Lung (tissue), 12 donors: Measurements from ENCODE around the gene SSBP3. TPM values are rescaled to one million over a fixed set of nuclear protein-coding genes. Genes with fewer than 3 reads are reported as not detected.

Experiments
- ATAC-seq: fragments of 200-7000 bp; cut with Tn5 transposase; one replicate; pipeline ENCODE4 v1.9.1; 2020; ENCODE audit warnings: moderate number of reproducible peaks; ENCODE audit not compliant: insufficient read depth, low FRiP score
- DNase-seq, 3 donors: peaks; one replicate each; pipeline ENCODE4 v3.0.0-alpha.2; 2013 to 2017
- H3K27ac ChIP-seq, 2 donors: one replicate each; pipeline ENCODE4 v1.5.1; 2013; ENCODE audit warnings: mild to moderate bottlenecking in 2 of 2, moderate library complexity in 2 of 2, control low read depth in 1 of 2, inconsistent platforms in 1 of 2, low read depth in 1 of 2, low read length in 1 of 2
- H3K27me3 ChIP-seq, 3 donors: one replicate each; pipeline ENCODE4 v1.5.1; 2013; ENCODE audit warnings: low read length in 2 of 3; ENCODE audit not compliant: control insufficient read depth in 3 of 3, insufficient read depth in 3 of 3
- H3K36me3 ChIP-seq, 4 donors: one replicate each; pipeline ENCODE4 v1.5.1; 2013; ENCODE audit warnings: low read length in 4 of 4, mild to moderate bottlenecking in 1 of 4, moderate library complexity in 1 of 4; ENCODE audit not compliant: control insufficient read depth in 4 of 4, insufficient read depth in 4 of 4
- H3K4me1 ChIP-seq, 5 donors: one replicate each; pipeline ENCODE4 v1.5.1; 2013; ENCODE audit warnings: low read length in 5 of 5, mild to moderate bottlenecking in 2 of 5, moderate library complexity in 1 of 5; ENCODE audit not compliant: control insufficient read depth in 5 of 5, insufficient read depth in 5 of 5
- H3K4me3 ChIP-seq: one replicate; pipeline ENCODE4 v1.5.1; 2013; ENCODE audit warnings: mild to moderate bottlenecking, control low read depth, moderate library complexity
- H3K9ac ChIP-seq, 2 donors: one replicate each; pipeline ENCODE4 v1.5.1; 2013; ENCODE audit warnings: low read length in 2 of 2, control low read depth in 1 of 2; ENCODE audit not compliant: insufficient read depth in 1 of 2
- H3K9me3 ChIP-seq, 4 donors: one replicate each; pipeline ENCODE4 v1.5.1; 2013; ENCODE audit warnings: low read length in 3 of 4, mild to moderate bottlenecking in 1 of 4, moderate library complexity in 1 of 4; ENCODE audit not compliant: control insufficient read depth in 4 of 4, insufficient read depth in 3 of 4
- WGBS, 2 donors: extraction: QIAGEN DNeasy Blood & Tissue Kit; methylation state at CpG; one replicate each; pipeline ENCODE4 v1.1.7; 2013; 5-methylcytosine and 5-hydroxymethylcytosine counted together
- polyA plus RNA-seq, 2 donors: library from polyadenylated mRNA; stranded (reverse); fragments of 200-250 nt; gene quantifications; one replicate each; pipeline ENCODE4 v1.2.1, GENCODE V29; 2013
- total RNA-seq, 2 donors: library from RNA; depleted of rRNA in 1 of 2; stranded (reverse); fragments of >200 nt in 1 of 2; gene quantifications; one replicate each; pipeline ENCODE4 v1.2.1, GENCODE V29; 2014 to 2021
- TF ChIP-seq, protein P1 (sequence below): IDR thresholded peaks from 2 replicates; pipeline ENCODE4 v1.5.1; 2012; ENCODE audit warnings: mild to moderate bottlenecking; ENCODE audit errors: control extremely low read depth, extremely low read depth
- donor health status: control.
- donor health status: control.
- donor health status: Bipolar disorder and iron deficiency.
- donor health status: healthy.
- donor health status: DM: yes; HTN: yes; CAD: no.

Gene SSBP3
- total and polyA plus RNA-seq, 4 donors, result 15.9 to 47.8 (median 34.8) TPM

DNA sequence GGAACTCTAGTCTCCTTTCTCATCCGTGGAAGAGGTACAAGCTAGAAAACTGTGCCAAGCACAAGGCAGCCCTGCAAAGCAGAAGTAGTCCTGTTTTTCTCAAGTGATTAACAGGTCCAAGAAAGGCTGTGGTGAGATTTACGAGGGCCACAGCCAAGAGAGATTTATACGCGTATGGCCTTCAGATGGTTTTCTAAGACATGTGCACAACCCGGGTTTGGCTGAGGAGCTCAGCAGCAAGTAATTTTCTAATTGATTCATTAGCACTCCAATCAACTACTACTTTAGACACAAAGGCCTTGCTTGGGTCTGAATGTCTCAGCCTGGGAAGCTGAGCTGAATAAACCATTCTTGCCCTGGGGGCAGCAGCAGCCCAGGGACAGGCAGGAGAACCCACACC is 55.8 kb downstream of the SSBP3 start:
- 49 to 64% methylated on average over 5 of the region's 5 CpGs for WGBS, 2 donors
- TF ChIP-seq, protein P1, sequence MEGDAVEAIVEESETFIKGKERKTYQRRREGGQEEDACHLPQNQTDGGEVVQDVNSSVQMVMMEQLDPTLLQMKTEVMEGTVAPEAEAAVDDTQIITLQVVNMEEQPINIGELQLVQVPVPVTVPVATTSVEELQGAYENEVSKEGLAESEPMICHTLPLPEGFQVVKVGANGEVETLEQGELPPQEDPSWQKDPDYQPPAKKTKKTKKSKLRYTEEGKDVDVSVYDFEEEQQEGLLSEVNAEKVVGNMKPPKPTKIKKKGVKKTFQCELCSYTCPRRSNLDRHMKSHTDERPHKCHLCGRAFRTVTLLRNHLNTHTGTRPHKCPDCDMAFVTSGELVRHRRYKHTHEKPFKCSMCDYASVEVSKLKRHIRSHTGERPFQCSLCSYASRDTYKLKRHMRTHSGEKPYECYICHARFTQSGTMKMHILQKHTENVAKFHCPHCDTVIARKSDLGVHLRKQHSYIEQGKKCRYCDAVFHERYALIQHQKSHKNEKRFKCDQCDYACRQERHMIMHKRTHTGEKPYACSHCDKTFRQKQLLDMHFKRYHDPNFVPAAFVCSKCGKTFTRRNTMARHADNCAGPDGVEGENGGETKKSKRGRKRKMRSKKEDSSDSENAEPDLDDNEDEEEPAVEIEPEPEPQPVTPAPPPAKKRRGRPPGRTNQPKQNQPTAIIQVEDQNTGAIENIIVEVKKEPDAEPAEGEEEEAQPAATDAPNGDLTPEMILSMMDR, result no peak
- DNase-seq (no peak), ATAC-seq (no peak)
- Histone ChIP-seq H3K36me3 (peaks cover 0 to 5% (median 0%) of the 10 kb centered on the region in 4 donors), H3K9me3 (no peaks in the 10 kb centered on the region), H3K27me3 (no peaks in the 10 kb centered on the region), H3K9ac (no peak overlapping the region), H3K4me3 (no peak overlapping the region), H3K4me1 (peaks cover 0 to 19% (median 9%) of the 10 kb centered on the region in 5 donors), H3K27ac (no peak overlapping the region)

DNA sequence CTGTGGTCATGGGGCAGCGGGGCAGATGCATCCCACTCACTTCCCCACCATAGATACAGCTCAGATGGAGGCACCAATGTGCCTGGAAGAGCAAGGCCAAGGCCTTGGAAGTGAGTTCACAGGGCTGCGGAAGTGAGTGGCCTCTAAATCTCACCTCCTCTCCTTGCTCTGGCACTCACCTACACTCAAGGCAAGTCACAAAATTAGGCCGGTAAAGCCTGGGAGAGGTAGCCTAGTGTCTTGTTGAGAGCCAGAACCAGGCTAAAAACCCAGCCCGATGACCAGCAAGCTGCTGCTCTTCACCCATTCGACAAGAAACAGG is 57.5 kb downstream of the SSBP3 start:
- H3K9me3 ChIP-seq, result no peaks in the 10 kb centered on the region
- ATAC-seq, result no peak
- no peak overlapping the region for H3K9ac ChIP-seq
- peaks cover 0 to 10% (median 4%) of the 10 kb centered on the region in 5 donors for H3K4me1 ChIP-seq
- DNase-seq, result no peak
- 79 to 85% methylated on average over 5 of the region's 5 CpGs for WGBS, 2 donors
- H3K36me3 ChIP-seq, result peaks cover 0 to 9% (median 1%) of the 10 kb centered on the region in 4 donors
- H3K27me3 ChIP-seq, result no peaks in the 10 kb centered on the region
- TF ChIP-seq, protein P1, result no peak
- H3K27ac ChIP-seq, result peak overlapping the region in 1 of 2 donors; percentile 9
- no peak overlapping the region for H3K4me3 ChIP-seq

- DNase-seq, result peak in 1 of 3 donors; percentile 55
- no peak for ATAC-seq
- Histone ChIP-seq H3K27ac (no peak overlapping the region), H3K4me1 (peaks cover 0 to 13% (median 4%) of the 10 kb centered on the region in 5 donors), H3K9ac (no peak overlapping the region), H3K27me3 (no peaks in the 10 kb centered on the region), H3K36me3 (peaks cover 0 to 9% (median 1%) of the 10 kb centered on the region in 4 donors), H3K4me3 (no peak overlapping the region), H3K9me3 (no peaks in the 10 kb centered on the region)
- WGBS, 2 donors, result 71 to 73% methylated on average over 14 of the region's 14 CpGs
- TF ChIP-seq, protein P1, result no peak
These were observed 58.1 kb downstream of the SSBP3 start for GRCh38 chr1:54347955-54348699.
